ENCODE results near the gene C2orf74. TPM values are rescaled to one million over a fixed set of nuclear protein-coding genes. Genes with fewer than 3 reads are reported as not detected.
"Not testable (repeated sequence)": the region's sequence is repeated elsewhere in the genome, so short reads cannot be mapped to it uniquely, and the experiment has no call there.

C2orf74 gene
- total RNA-seq, 1 donor from 2014 or later, result 13.6 TPM

DNA sequence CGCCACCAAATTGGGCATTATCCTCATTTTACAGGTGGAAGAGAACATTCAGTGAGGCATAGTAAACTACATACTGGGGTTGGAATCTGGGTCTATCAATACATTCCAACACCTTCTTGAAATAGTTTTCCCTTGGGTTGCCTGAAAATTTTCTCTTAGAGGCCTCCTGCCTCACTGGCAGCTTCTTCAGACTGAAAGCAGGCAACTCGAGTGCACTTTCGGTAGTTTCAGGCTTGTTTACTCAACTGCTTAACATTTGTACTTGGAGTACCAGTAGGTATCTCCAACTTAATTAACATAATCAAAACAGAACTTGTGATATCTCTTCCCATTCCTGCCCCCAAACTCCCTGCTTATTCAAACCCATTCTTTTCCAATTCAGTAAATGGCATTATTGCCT is 36.2 kb upstream of the C2orf74 start:
- H3K36me3 Mint-ChIP-seq (ENCODE audit: low read depth, unreplicated experiment), result peaks cover 12% of the 10 kb centered on the region
- DNase-seq (ENCODE audit: low spot score), result no peak
- no peaks in the 10 kb centered on the region for H3K9me3 Mint-ChIP-seq (ENCODE audit: unreplicated experiment)
- H3K27me3 Mint-ChIP-seq (ENCODE audit: unreplicated experiment), result no peaks in the 10 kb centered on the region
- peak overlapping the region; percentile 26 for H3K4me3 Mint-ChIP-seq (ENCODE audit: unreplicated experiment)
- H3K27ac Mint-ChIP-seq (ENCODE audit: unreplicated experiment), result no peak overlapping the region
- TF ChIP-seq, protein P1, sequence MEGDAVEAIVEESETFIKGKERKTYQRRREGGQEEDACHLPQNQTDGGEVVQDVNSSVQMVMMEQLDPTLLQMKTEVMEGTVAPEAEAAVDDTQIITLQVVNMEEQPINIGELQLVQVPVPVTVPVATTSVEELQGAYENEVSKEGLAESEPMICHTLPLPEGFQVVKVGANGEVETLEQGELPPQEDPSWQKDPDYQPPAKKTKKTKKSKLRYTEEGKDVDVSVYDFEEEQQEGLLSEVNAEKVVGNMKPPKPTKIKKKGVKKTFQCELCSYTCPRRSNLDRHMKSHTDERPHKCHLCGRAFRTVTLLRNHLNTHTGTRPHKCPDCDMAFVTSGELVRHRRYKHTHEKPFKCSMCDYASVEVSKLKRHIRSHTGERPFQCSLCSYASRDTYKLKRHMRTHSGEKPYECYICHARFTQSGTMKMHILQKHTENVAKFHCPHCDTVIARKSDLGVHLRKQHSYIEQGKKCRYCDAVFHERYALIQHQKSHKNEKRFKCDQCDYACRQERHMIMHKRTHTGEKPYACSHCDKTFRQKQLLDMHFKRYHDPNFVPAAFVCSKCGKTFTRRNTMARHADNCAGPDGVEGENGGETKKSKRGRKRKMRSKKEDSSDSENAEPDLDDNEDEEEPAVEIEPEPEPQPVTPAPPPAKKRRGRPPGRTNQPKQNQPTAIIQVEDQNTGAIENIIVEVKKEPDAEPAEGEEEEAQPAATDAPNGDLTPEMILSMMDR (IDR thresholded peaks at IDR 0.05; ENCODE audit: unreplicated experiment), result no peak
- no peaks in the 10 kb centered on the region for H3K4me1 Mint-ChIP-seq (ENCODE audit: unreplicated experiment)

DNA sequence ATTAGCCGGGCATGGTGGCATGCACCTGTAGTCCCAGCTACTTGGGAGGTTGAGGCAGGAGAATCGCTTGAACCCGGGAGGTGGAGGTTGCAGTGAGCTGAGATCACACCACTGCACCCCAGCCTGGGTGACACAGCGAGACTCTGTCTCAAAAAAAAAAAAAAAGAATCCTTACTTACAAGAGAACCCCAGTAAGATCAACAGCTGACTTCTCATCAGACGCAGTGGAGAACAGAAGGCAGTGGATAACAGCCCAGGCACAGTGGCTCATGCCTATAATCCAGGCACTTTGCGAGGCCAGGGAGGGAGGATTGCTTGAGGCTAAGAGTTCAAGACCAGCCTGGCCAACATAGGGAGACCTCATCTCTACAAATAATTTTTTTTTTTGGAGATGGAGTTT is 33.9 kb upstream of the C2orf74 start:
- not testable (repeated sequence) for H3K9me3 Mint-ChIP-seq (ENCODE audit: unreplicated experiment)

DNA sequence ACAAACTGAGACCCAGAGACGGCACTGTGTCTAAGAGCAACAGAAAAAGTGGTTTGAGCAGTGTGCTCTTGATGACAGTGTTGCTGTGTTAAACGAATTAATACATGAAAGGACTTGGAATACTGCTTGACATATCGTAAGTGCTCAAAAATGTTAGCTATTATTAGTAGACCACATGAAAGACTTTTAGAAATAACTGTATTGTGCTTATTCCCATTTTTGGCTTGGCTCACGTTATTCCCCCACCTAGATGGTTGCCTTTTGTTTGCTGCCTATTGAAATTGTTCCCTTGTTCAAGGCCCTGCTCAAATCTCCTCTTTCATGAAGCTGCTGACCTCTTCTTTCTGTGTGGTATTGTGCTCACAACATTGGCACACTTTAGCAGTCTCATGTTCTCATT is 27.8 kb upstream of the C2orf74 start:
- Mint-ChIP-seq H3K36me3 (ENCODE audit: low read depth, unreplicated experiment) (no peaks in the 10 kb centered on the region), H3K4me1 (ENCODE audit: unreplicated experiment) (no peaks in the 10 kb centered on the region), H3K9me3 (ENCODE audit: unreplicated experiment) (no peaks in the 10 kb centered on the region), H3K27ac (ENCODE audit: unreplicated experiment) (no peak overlapping the region), H3K27me3 (ENCODE audit: unreplicated experiment) (no peaks in the 10 kb centered on the region), H3K4me3 (ENCODE audit: unreplicated experiment) (no peak overlapping the region)
- TF ChIP-seq, protein P1 (IDR thresholded peaks at IDR 0.05; ENCODE audit: unreplicated experiment), result no peak
- no peak for DNase-seq (ENCODE audit: low spot score)

More for the DNA sequence above, 33.9 kb upstream of the C2orf74 start:
- not testable (repeated sequence) for H3K27ac Mint-ChIP-seq (ENCODE audit: unreplicated experiment); H3K4me3 Mint-ChIP-seq (ENCODE audit: unreplicated experiment); H3K27me3 Mint-ChIP-seq (ENCODE audit: unreplicated experiment); H3K4me1 Mint-ChIP-seq (ENCODE audit: unreplicated experiment); DNase-seq (ENCODE audit: low spot score)
- peaks cover 12% of the 10 kb centered on the region for H3K36me3 Mint-ChIP-seq (ENCODE audit: low read depth, unreplicated experiment)

DNA sequence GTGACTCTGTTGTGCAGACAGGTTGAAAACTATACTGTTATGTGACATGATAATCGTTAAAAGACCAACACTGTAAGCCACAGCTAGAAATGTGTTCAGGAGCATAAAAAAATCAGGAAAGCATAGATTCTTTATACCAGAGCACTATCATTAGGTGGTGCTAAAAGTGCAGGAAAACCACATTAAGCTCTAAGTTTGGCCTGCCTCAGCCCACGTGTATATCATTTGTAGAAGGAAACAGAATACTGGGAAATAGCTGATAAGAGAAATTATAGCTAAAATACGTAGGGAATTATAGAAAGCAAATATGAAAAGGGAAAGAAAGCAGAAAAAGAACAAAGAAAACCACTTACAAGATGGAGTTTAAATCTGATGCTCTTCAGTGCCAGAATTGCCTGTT is 26.5 kb upstream of the C2orf74 start:
- no peak for DNase-seq (ENCODE audit: low spot score)
- Mint-ChIP-seq H3K27ac (ENCODE audit: unreplicated experiment) (no peak overlapping the region), H3K9me3 (ENCODE audit: unreplicated experiment) (no peaks in the 10 kb centered on the region), H3K27me3 (ENCODE audit: unreplicated experiment) (no peaks in the 10 kb centered on the region), H3K4me3 (ENCODE audit: unreplicated experiment) (no peak overlapping the region), H3K4me1 (ENCODE audit: unreplicated experiment) (no peaks in the 10 kb centered on the region), H3K36me3 (ENCODE audit: low read depth, unreplicated experiment) (no peaks in the 10 kb centered on the region)
- TF ChIP-seq, protein P1 (IDR thresholded peaks at IDR 0.05; ENCODE audit: unreplicated experiment), result no peak

DNA sequence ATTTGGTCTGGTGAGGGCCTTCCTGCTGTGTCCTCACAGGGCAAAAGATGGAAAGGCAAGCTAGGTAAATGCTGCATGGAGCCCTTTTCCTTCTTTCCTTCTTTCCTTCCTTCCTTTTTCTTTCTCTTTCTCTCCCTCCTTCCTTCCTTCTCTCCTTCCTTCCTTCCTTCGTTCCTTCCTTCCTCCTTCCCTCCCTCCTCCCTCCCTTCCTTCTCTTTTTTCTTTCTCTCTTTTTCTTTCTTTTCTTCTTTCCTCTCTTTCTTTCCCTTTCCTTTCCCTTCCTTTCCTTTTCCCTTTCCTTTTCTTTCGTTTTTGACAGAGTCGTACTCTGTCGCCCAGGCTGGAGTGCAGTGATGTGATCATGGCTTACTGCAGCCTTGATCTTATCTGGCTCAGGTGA is 23.1 kb upstream of the C2orf74 start:
- Mint-ChIP-seq H3K36me3 (ENCODE audit: low read depth, unreplicated experiment) (no peaks in the 10 kb centered on the region), H3K9me3 (ENCODE audit: unreplicated experiment) (no peaks in the 10 kb centered on the region), H3K27me3 (ENCODE audit: unreplicated experiment) (peaks cover 5% of the 10 kb centered on the region), H3K4me3 (ENCODE audit: unreplicated experiment) (no peak overlapping the region), H3K4me1 (ENCODE audit: unreplicated experiment) (no peaks in the 10 kb centered on the region), H3K27ac (ENCODE audit: unreplicated experiment) (no peak overlapping the region)
- DNase-seq (ENCODE audit: low spot score), result no peak
- TF ChIP-seq, protein P1 (IDR thresholded peaks at IDR 0.05; ENCODE audit: unreplicated experiment), result no peak

DNA sequence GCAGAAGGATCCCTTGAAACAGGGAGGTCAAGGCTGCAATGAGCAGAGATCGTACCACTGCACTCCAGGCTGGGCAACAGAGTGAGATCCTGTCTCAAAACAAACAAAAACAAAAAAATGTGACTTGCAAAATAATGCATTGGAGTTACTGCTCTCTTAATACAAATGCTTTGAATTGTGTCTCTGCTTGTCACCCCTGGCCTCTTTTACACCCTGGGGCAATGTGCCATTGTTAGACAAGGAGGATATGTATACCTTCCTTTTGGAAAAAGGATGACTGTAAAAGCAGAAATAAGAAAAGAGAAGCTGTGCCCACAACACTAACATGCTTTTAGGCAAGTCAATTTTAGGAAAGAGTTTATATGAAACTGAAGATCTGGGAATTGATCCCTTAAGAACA is 20.8 kb upstream of the C2orf74 start:
- no peak overlapping the region for H3K27ac Mint-ChIP-seq (ENCODE audit: unreplicated experiment)
- peaks cover 3% of the 10 kb centered on the region for H3K4me1 Mint-ChIP-seq (ENCODE audit: unreplicated experiment)
- H3K9me3 Mint-ChIP-seq (ENCODE audit: unreplicated experiment), result no peaks in the 10 kb centered on the region
- H3K4me3 Mint-ChIP-seq (ENCODE audit: unreplicated experiment), result no peak overlapping the region
- TF ChIP-seq, protein P1 (IDR thresholded peaks at IDR 0.05; ENCODE audit: unreplicated experiment), result no peak
- peaks cover 7% of the 10 kb centered on the region for H3K27me3 Mint-ChIP-seq (ENCODE audit: unreplicated experiment)
- H3K36me3 Mint-ChIP-seq (ENCODE audit: low read depth, unreplicated experiment), result no peaks in the 10 kb centered on the region
- DNase-seq (ENCODE audit: low spot score), result no peak
